HG03342 (cell line): ENCODE data around the gene GALNT18.

Experiments used
- ATAC-seq: cut with Tn5 transposase; IDR thresholded peaks from one replicate; pipeline ENCODE4 v1.9.1; 2021; ENCODE audit warnings: mild to moderate bottlenecking, moderate library complexity; ENCODE audit not compliant: unreplicated experiment

The GALNT18 gene

DNA sequence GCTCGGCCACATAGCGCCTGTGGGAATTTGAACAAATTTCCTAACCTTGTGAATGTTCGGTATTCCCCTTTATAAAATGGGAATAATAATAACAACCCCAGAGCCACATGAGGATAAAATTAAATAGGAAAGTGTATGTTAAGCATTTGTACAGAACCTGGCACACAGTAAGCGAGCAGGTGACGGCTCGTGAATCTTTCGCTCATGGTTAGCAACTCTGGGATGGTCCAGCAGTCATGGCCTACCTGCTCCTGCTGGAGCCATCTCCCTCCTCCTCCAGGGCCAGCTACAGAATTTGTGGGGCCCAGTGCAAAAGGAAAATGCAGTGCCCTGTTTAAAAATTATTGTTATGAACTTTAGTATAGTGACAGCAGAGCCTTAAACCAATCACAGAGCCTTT, 180.3 kb downstream of the GALNT18 start:
- no peak for ATAC-seq

DNA sequence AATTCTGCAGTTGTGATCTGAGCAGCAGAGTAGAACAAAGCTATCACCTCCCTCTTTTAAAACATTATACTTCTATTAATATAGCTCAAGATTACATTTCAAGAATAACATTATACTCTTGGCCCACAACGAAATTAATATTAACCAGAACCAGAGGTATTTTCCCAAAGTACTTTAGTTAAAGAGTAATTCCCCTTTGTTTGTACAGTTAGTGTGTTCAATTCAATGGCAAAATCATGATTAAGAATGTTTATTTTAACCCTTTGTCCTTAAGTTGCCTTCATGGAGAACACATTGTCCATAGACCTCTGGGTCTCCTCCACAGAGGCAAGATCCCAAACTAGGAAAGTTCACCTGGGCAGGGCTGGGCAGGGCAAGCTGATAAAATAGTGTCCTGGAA, 180.7 kb downstream of the GALNT18 start:
- ATAC-seq: no peak

DNA sequence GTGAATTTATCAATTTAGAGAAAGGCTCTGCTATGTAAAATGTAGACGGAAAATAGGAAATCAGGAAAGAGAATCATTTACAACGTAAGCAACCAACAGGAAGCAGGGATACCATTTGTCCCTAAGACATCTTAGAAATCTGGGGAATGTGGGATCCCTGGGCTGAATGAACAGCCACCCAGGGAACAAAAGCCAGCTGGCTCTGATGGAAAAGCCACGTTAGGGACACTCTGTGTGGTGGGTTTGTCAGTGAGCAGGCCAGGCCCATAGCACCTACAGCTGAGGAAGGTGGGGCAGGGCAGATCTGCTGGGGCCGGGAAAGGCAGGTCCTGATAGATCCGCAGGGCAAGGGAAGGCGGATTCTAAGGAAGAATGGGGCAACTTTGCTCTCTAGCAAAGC, 181.7 kb downstream of the GALNT18 start:
- ATAC-seq: no peak

DNA sequence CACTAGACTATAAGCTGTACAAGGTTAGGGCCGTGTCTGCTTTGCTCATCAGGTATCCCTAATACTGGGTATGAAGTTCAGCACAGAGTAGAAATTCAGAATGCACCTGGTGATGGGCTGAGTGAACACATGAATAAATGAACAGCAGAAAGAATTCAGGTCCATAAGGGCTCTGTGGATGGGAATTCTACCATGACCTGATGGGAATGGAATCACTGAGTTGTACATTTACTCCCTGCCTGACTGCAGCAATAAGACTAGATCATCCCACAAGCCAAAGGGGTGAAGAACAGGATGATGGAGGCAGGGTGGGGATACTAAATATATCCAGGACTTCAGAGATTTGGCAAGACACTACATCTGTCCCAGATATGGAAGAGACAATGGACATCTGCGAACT, 182.2 kb downstream of the GALNT18 start:
- no peak for ATAC-seq

DNA sequence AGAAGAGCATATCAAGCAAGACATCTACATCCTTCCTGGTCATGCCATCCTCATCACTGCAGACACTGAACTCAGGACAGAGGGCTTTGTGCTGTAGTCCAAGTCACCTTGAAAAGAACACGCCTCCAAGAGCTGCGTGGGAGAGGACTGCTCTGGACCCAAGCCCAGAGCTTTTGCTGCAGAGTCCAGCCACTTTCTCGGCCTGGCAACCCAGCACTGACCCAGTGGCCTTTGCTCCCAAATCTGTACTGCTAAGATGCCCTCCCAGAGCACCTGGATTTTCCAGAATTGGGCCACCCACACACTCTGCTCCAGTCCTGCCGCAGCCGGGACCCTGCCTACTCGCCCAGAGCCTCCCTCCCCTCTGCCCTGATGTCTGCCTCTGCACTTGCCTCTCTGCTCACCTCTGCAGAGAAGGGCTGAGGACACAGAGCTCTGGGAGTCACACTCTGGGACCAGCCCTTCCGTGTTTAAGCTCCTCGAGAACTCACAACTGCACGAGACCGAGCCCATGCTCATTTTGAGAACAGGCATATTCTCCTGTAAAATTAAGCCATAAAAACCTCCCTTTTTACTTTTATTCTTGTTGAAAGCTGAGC, 185.0 kb downstream of the GALNT18 start:
- no peak for ATAC-seq

DNA sequence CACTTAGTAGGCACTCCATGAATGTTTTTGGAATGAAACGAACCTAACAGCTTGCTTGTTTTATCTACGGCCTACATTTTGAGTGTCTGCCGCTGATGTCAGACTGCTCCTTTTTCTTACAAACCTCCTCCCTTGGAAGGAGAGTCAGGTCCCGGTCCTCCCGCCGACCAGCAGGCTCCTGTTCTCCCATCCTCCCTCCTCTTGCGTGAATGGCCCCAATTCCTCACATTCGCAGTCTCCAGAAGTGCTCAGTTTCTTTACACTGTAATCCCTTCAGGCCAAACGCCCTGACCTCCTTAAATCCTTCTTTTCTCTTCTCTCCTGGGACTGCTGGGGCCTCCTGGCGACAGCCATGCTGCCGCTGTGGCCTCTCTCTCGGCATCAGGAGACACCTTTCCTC, 186.2 kb downstream of the GALNT18 start:
- no peak for ATAC-seq

DNA sequence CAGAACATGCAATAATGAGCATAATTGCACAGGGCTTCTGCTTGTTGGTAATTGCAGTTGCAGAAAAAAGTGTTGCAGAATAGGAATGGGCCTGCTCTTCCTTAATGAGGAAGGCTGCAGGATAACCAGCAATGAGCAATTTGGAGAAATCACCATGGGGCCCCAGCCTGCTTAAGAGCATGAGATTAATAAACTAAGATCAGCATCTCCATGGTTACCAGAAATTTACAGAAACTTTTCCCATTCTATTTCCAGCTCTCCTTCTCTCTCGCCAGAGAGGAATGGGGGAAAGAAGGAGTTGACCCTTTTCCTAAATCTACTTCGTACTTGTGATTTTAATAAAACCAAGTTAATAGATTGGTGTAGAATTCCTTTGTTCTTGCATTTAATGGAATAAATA, 187.8 kb downstream of the GALNT18 start:
- ATAC-seq: no peak

DNA sequence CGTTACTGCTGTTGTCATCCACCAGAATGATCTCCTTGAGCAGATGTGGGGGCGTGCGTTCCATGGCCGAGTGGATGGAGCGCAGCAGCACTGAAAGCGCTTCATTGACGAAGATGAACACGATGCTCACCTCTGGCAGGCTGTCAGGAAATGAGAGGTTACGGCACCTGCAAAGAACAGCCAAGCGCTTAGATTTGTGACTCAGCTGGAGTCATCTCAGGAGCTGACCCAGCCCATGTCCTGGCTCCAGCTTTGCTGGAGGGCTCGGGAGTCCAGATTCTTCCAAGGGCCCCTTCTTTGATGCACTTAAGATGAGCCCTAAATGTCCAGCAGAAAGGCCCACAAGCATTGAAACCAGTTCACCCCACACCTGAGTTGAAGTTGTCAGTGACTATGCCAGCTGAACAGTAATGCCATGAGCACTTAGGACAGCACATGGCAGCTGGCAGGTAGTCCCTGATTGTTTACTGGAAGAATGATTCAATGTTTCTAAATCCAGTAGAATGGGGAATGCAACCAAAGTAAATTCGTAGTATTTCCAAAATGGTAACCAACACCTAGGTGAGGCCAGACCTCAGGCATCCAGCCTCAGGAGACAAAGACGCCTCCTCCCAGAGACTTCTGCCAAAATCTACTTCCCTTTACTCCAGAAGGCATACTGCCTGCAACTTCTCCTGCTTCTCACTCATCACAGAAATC, 189.0 kb downstream of the GALNT18 start:
- ATAC-seq: no peak

DNA sequence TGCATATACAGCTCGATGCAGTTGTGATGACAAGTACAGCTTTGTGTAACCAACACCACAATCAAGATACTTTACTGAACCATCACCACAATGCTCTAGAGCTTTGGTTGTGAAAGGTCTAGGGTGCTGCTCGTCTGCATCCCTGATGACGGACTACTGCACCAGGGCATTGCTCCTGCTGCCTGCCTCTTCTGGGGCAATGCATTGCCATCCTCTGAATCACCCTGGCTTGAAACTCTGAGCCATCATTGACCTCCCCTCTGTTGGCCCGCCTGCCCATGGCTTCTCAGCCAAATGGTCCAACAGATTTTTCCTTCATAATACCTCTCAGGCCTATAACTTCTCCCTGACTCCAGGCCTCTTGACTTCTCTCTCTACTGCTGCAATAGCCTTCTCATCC, 191.4 kb downstream of the GALNT18 start:
- ATAC-seq: no peak

DNA sequence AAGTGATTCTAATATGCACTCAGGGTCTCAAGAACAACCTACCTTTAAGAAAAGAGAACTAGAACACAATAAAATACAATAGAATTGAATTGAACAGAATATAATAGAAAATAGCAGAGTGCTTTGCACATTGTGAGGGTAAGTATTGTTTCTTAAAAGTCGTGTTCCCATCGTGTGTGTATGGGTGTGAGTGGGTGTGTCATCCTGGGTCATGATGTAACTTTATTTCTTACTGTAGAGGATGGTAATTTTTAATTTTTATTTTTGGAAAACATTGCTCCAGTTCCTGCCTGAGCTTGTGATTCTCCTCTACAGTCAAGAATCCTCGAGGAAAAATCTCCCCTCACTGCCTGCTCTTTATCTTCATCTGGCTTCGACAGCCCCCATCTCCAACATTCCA, 193.1 kb downstream of the GALNT18 start:
- ATAC-seq: no peak

DNA sequence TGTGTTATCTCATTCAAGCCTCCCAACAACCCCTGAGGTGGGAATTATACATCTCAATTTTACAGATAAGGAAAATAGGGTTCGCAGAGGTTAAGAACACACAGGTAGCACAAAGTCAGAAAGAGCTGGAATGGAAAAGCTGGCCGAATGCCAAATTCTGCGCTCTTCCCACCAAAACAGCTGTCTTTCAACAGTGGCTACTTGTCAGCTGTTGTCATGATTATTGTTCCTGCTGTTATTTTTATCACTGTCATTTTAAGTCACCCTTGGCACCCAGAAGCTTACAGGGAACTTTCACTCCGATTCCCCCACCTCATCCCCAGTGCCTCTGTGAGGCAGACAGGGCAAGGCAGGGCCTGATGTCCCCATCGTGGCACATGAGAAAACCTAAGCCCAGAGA, 194.3 kb downstream of the GALNT18 start:
- no peak for ATAC-seq

DNA sequence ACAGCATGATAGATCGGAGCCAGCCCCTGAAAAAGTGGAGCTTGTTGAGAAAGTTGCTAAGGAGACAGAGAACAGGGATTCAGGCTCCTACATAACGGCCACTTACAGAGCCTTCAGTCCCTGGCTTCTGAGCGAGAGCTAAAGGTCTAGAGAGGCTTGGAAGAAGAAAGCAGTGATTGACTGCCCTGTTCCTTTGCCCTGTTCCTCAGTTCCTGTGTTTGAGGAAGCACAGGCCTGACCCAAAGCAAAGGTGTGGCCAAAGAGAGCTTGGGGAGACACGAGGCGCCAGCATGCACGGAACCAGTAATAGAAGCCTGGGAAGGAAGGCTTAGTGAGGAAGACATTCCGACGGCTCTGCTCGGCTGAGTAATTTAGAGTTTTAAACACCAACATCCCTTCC, 194.7 kb downstream of the GALNT18 start:
- no peak for ATAC-seq

DNA sequence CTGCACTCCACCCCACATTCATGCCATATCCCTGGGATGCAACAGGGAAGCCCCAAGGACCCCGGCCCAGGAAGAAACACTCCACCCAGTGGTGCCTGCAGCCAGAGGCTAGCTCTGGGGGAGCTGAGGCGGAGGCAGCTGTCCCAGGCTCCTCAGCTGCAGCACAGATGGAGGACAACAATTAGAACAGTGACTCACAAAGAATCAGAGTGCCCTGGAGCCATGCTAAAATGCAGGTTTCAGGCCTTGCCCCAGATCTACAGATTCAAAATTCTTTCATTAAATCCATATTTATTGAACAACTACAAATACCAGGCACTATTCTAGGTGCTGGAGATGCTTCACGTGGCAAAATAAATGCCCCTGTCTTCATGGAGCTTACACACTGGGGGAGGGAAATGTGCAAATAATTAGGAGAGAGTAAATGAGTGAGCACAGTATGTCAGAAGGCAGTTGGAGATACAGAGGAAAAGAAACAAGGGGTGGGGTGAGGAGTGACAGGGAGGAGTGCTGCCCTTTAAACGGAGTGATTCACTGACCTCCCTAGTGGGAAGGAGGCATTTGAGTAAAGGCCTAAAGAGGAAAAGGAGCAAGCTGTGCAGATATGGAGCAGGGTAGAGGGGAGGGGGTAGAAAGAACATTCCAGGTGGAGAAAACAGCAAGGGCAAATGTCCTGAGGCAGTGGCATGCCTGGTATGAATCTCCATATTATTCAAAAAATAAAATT, 195.4 kb downstream of the GALNT18 start:
- ATAC-seq: no peak

DNA sequence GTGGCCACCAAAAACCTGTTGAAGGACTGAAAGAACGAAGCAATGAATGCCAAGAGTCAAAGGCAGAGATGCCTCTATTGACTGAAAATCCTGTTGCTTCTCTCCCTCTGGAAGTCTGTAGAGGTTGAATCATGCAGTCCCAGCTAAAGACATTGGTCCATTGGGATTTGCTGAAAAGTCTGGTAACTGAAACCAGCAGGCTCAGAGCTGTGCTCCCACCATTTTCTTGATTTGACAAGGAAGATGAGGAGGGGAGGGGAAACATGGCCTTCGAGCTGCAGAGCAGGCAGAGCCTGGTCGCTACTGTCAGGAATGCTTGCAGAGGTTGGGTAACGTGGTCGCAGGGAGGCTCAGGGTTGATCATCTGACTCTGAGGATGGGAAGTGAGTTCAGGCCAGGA, 196.0 kb downstream of the GALNT18 start:
- no peak for ATAC-seq

DNA sequence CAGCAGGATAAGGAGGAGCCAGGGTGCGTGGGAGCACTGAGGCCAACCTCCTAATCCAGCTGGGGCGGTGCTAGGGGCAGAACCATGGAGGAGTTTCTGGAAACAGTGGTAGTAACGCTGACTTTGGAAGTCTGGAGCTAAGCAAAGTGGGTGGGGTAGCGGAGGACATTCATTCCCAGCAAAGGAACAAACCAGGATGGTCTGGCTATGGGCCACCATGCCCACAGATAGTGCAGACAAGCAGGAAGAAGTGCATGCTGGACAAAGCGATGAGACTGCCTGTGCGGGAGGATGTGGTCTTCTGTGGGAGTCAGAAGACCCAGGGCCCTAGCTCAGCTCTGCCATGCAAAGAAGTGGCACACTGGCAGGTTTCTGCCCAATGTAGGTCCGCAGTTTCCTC, 197.1 kb downstream of the GALNT18 start:
- ATAC-seq: no peak

DNA sequence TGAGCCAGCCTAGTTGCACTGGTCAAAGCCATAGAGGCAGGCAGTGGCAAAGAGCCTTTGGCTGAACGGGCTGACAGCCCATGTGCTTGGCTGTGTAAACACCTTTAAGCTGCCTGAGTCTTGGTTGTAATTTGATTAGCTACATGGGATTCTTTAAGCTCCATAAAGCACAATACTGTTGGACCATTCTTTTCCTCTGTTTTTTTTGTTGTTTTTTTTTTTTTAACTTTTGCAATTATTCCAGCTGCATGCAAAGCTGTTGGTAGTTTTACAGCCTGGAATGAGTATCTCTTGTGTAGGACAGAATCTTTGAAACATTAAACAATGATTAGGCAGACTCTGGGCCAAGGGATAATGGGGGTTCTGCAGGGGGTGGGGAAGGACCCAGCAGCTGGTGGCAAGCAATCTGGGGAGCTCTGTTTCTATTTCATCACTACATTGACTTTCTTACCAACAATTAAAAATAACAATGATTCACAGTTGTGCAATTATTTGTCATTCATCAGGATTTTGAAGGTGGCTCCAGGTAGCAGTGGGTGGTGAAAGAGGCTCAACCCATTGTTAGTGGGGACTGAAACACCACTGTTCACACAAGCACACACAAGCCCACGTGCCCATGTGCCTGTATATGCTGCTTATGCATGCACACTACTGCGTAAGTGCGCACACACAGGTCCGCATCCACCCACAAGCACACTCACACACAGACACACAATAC, 199.2 kb downstream of the GALNT18 start:
- no peak for ATAC-seq

DNA sequence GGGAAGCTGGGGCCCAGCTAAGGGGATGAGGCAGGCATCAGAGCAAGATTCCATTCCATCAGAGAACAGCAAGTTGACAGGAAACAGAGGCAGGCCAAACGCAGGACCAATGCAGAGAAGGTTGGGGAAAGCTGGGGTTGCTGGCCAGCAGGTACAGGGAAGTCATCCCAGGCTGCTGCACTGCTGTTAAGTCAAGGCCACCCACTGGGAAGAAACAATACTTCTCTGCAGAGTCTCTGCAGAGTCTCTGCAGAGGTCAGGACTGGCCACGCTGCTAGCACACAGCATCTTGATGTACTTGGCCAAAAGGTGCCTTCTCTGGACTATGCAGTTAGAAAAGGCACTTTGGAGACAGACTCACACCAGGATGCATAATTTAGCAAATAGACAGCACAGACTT, 200.3 kb downstream of the GALNT18 start:
- no peak for ATAC-seq

DNA sequence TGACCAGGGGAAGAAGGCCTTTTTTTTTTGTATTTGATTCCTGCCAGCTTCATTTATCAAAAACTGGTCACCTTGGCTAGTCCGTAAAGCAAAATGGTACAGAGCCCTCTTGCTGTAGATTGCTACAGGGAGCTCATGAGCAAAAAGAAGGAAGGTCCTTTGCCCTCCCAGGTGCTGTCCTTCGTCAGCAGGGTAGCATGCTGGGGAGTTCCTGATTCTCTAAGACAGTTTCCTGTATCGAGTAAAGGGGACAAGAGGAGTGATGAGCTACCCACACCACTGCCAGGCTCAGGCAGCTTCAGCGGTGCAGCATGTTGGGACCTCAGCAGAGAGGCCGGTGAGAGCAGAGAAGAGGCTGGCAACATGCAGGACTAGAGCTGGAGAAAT, 200.9 kb downstream of the GALNT18 start:
- ATAC-seq: no peak

DNA sequence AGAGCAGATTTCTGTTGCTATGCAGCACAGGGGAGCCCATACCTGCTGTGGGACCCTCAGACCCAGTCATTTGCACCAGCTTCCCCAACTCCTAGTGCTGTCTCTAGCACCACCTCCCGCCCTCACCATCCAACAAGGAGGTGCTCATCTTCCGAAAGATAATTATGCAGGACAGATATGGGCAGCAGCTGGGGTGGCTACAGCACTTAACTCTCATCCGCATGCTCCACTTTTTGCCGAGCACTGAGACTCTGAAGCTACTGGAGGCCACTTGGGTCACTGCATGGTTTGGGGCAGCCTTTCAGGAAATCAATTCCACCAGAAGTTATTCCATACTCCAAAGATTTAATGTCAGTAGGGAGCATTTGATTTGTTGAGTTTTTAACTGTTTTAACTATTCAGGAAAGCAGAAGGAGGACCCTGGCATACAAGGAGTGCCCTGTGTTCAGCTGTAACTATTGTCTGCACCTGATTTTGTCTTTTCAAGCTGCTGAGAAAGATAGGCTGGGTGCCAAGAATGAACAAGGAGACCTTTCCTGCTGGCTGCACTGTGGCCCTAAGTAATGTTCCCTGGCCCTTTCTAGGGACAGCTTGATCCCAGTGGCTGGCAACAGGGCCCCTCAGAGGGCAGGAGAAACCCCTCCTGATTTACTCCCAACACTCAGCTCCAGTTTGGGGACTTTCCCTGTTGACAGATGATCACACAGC, 201.5 kb downstream of the GALNT18 start:
- no peak for ATAC-seq

DNA sequence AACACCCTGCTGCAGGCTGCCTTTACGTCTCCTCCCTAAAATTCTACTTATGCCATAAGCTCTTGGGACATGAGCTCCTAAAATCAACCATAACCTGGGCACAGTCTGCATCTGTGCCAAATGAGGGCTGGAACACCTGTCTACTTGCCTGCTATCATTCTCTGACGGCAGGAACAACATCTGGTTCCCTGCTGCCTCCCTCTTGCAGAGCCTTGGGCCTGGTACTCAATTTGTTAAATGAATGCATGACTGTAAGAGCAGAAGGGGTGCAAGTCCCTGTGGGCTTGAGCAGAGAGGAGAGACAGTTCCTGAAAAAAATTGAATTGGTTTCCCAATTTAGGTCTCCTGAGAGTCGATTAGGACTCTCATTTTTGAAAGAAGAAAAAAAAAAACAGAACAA, 202.1 kb downstream of the GALNT18 start:
- ATAC-seq: no peak

DNA sequence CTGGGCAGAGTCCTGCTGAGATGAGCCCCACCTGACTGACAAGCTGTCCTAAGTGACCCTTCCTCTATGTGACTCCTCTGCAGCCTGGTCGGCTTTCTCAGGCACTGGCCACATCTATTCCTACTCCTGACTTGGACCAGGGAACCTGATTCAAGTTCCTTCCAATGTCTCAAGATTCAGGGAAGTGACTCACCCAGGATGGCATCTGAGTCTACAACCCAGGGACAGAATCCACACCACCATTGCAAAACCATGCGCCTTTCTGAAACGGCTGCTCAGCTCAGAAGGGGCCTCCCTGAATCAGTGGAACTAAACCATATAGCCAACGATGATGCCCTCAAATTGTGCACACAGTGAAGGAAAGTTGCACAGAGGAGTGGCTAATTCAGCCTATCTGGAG, 204.9 kb downstream of the GALNT18 start:
- ATAC-seq: no peak
